T-helper 1 cell (primary cell): ENCODE results near the gene MRM1.
"Not testable (repeated sequence)": the region's sequence is repeated elsewhere in the genome, so short reads cannot be mapped to it uniquely, and the experiment has no call there.

ENCODE experiments used
- DNase-seq, 5 donors: peaks; one replicate each; pipeline ENCODE4 v3.0.0-alpha.2; 2012 to 2020

Gene MRM1

GRCh38 chr17:36602030-36602748, 806 bp downstream of the MRM1 start:
- DNase-seq: no peak

GRCh38 chr17:36602924-36603384, 1.6 kb downstream of the MRM1 start:
- peak; percentile 43 to 70 (median 58) for DNase-seq

DNA sequence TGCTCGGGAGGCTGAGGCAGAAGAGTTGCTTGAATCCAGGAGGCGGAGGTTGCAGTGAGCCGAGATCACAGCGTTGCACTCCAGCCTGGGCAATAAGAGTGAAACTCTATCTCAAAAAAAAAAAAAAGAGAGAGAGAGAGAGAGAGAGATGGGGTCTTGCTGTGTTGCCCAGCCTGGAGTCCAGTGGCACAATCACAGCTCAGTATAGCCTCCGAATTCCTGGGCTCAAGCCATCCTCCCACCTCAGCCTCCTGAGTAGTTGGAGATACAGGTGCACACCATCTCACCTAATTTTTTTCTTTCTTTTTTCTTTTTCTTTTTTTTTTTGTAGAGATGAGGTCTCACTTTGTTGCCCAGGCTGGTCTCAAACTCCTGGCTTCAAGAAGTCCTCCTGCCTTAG, 3.6 kb downstream of the MRM1 start:
- not testable (repeated sequence) for DNase-seq

DNA sequence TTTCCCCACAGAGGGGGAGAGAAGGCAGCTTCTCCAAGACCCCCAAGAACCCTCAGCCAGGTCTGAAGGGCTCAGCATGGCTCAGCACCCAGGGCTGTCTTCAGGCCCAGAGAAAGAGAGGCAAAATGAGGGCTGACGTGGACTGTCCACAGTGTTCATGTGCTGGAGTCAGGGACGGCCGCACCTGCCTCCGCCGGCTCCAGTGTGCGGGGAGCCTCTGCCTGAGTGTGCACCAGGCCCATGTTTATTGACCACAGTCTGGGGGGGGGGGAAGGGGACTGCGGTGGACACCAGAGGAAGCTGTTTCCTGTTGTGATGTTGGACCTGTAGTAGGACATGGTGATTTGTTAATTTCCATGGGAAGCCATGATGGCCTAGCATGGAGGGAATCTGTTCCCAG, 6.9 kb downstream of the MRM1 start:
- DNase-seq: no peak

GRCh38 chr17:36608794-36609497, 7.6 kb downstream of the MRM1 start:
- DNase-seq: no peak

- DNase-seq: no peak
These were observed 8.1 kb downstream of the MRM1 start for GRCh38 chr17:36609498-36609862.

- no peak for DNase-seq
These were observed 9.1 kb downstream of the MRM1 start for GRCh38 chr17:36610474-36610873.

GRCh38 chr17:36611345-36612072, 10.1 kb downstream of the MRM1 start:
- no peak for DNase-seq

DNA sequence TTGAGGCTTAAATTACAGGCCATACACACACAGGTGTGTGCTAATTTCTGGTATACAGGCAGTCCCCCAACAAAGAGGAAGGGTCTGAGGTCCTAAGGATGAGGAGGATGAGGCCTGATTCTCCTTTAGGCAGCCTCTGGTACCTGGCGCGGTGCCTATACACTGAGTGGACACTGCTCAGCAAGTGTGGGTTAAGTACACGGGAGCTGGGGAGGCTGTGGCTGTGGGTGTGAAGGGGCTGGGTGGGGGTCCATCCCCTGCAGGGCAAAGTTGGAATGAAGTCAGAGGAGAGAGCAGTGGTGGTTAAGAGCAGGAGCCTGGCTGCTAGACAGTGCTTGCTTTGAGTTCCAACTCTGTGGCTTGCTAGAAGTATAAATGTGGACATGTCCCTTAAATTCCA, 10.9 kb downstream of the MRM1 start:
- no peak for DNase-seq

GRCh38 chr17:36613155-36613554, 11.8 kb downstream of the MRM1 start:
- no peak for DNase-seq

DNA sequence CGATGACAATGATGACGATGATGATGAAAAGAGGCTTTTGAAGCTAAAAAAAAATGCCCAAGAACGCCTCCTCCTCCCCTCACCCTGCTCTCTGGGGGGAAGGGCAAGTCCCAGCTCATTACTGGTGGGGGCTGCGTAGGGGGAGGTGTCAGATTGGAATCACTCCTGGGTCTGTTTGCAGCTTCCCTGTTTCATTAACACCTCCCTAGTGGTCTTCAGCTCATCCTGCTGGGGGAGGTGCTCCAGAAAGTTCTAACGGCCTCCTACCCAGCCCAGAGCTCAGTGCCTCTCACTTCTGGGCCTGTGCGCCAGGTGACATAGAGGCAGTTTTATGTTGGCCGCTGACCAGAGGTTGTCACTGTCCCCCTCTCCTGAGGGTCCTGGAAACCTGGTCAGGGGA, 12.7 kb downstream of the MRM1 start:
- DNase-seq: no peak

GRCh38 chr17:36614933-36615332, 13.6 kb downstream of the MRM1 start:
- DNase-seq: no peak

GRCh38 chr17:36616061-36617029, 15.0 kb downstream of the MRM1 start:
- no peak for DNase-seq

- no peak for DNase-seq
These were observed 16.4 kb downstream of the MRM1 start for GRCh38 chr17:36617773-36618172.

GRCh38 chr17:36623281-36623680, 21.9 kb downstream of the MRM1 start:
- no peak for DNase-seq

DNA sequence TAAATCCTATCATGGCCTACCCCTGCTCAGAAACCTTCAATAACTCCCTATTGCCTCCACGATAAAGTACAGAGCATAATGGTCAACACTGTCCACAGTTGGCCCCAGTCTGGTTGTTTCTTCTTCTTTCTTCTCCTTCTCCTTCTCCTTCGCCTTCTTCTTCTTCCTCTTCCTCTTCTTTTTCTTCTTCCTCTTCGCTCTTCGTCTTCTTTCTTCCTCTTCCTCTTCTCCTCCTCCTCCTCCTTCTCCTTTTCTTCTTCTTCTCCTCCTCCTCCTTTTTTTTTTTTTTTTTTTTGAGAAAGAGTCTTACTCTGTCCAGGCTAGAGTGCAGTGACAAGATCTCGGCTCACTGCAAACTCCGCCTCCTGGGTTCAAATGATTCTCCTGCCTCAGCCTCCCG, 23.8 kb downstream of the MRM1 start:
- DNase-seq: no peak

DNA sequence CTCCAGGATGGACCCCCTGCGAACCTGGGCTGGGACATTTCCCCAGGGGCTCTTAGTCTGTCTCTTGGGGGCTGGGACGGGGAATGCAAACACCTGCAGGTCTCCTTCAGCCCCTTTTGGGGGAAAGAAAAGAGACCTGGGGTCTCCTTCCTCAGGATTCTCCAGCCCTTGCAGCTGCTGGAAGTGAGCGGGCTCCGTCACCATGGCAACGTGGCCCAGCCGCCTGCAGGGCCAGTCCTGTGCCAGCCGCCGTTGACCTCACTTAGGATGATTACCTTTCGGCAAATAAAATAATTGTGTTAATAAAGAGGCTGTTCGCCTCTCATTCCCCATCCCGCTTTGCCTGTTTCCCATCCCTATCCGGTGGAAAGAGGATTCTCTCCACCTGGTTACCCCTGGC, 25.7 kb downstream of the MRM1 start:
- DNase-seq: no peak

GRCh38 chr17:36628576-36628975, 27.2 kb downstream of the MRM1 start:
- DNase-seq: no peak

DNA sequence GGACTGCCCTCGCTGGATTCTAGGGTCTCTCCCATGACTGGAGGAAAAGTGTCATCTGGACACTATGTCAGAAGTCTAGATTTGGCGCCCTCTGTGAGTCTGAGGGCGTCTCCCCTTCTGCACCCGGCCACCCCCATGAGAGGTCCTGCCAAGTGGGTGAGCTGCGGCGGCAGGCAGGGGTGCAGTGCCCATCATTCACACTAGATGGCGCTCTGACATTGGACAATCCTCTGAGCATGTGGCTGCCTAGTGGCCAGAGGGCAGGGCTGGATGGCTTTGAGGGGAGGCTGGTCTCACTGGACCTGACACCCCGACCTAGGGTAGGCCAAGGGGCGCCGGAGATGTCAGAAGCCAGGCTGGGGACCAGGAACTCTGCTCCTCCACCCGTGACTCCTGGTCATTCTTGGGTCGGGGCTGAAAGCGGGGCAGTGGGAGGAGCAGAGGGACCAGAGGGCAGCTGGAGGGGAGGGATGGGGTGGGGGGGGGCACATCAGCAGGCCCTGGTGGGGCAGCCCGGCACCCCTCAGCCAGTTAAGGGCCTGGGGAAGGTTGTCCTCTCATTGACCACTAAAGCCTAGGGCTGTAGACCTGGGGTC, 28.0 kb downstream of the MRM1 start:
- peak; percentile 45 to 73 (median 62) for DNase-seq

DNA sequence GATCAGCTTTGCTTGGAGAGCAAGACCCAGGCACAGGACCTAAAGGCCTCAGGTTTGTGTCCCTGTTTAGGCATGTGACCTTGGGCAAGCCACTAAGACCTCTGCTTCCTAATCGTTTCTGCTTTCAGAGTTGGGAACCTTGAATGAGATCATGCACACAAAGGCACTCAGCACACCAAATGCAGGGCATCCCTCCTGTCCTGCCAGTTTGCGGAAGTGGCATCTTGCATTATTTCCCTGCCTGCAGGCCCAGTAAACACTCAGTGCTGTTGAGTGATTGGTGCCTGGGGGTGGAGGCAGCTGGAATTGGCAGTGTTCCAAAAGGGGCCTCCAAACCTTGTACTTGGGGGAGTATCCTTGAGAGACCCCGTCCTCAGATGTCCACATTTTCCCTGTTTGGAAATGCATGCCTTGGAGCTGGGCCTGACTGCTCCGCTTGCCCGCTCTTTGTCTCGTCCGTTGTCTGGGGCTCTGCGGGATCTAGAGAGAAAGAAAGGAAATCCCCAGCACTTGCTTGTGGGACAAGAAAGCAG, 28.7 kb downstream of the MRM1 start:
- no peak for DNase-seq

GRCh38 chr17:36631022-36631421, 29.6 kb downstream of the MRM1 start:
- DNase-seq: no peak
